ENCODE measurements around the gene TNNI3. TPM values are rescaled to one million over a fixed set of nuclear protein-coding genes. Genes with fewer than 3 reads are reported as not detected.
"Not testable (repeated sequence)": the region's sequence is repeated elsewhere in the genome, so short reads cannot be mapped to it uniquely, and the experiment has no call there.

TNNI3 gene
- 7,865 TPM for total RNA-seq
- long read RNA-seq, transcript TNNI3-207 (5 exons, 669 nt) = minor isoform, 12 of 5,476 reads
- long read RNA-seq, transcript TNNI3-208 (2 exons, 525 nt) = minor isoform, 7 of 5,476 reads
- long read RNA-seq, transcript TNNI3-202 (4 exons, 699 nt) = major isoform, 64 of 5,476 reads
- long read RNA-seq, partial matches to known transcripts = 5,083 of 5,476 reads
- long read RNA-seq, other reads (novel, unspliced or antisense) = 310 of 5,476 reads

DNA sequence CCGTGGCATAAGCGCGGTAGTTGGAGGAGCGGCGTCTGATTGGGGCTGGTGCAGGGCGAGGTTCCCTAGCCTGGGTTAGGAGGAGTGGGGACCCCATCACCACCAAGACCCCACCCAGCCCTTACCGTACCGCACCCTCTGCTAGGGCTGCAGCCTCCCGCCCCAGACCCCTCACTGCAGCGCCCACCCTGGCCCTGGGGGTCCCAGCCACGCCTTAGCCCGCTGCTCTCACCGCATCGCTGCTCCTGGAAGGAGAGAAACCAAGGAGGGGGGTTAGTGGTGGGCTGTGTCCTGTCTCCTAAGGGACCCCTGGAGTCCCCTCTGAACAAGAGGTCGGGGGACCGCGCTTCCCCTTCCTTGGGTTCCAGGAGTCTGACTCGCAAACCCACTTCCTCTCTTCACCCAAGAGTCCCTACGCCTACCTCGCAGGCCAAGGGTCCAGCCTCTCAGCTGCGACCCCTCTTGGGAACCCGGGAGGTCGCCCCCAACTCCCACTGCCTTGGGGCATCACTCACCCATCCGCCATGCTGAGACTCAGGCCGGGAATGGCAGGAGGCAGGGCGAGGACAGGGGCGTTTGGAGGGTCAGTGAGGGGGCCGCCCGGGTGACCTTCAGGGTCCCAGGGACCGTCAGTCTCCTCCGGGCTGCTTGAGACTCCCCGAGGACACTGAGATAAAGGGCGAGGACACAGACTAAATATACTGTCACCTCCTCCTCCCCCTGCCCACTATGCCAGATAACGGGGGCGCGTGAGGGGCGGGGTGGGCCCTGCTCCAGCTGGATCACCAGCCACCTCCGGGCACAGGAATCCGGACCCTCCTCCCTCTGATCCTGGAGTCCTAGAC is at the start of gene TNNI3:
TNNI3 (minus strand) TSS at position 669 of the 845 bp plus-strand sequence; CDS start at position 526, 143 bp downstream.
- intact Hi-C loops (cut with DNase I) = no loop called here

DNA sequence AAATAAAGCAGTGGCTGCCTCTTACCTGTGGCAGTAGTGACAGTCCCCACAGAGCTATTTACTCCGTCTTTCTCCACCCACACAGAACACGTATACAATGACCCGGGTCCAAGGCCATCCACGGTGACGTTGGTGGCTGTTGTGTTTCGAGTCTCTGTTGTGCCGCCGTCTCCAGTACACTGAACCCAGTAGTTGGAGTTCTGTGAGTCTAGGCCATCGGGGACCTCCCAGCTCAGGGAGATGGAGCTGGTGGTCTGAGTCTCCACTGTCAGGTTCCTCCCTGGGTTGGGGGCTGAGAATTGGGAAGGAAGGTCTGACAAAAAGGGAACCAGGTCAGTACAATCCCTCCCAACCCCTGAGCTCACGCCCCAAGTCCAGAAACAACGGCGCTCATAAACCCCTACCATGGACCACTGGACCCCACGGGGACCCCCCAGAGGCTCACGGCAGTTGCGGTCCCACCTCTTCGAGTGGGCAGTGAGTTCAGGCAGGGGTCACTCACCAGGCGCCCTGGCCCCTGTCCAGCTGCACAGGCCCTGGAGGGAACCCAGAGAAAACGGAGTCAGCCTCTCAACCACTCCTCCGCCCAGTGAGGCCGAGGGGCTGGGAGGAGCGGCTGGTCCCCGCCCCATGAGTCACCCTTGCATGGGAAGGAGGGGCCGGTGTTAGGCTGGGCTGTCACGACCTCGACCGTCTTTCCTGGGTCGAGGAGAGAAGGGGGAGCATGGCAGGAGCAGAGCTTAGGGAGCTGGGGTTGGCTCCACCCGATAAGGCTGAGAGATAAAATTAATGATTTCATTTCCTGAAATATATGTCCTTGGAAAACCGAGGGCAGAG is 49.4 kb upstream of the TNNI3 start:
- DNase-seq (ENCODE audit: low spot score) = peak; percentile 89

More for the DNA sequence above, at the start of gene TNNI3:
- DNase-seq (ENCODE audit: low spot score) = peak; percentile 87

DNA sequence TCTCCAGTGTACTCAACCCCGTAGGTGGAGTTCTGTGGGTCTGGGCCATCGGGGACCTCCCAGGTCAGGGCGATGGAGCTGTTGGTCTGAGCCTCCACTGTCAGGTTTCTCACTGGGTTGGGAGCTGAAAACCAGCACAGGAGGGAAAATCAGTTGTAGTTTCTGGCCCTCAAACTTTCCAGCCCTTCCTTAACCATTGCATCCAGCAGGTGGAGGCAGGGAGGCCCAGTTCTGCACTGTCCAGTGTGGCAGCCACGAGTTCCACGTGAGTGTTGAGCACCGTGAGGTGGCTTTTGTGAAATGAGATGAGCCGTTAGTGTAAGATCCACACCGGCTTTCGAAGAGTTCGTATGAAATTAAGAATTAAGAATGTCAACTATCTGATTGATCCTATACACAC is 44.7 kb upstream of the TNNI3 start:
- intact Hi-C loops (cut with DNase I); DNase-seq (ENCODE audit: low spot score): not testable (repeated sequence)

More for the DNA sequence above, 49.4 kb upstream of the TNNI3 start:
- intact Hi-C loops (cut with DNase I) = no loop called here

DNA sequence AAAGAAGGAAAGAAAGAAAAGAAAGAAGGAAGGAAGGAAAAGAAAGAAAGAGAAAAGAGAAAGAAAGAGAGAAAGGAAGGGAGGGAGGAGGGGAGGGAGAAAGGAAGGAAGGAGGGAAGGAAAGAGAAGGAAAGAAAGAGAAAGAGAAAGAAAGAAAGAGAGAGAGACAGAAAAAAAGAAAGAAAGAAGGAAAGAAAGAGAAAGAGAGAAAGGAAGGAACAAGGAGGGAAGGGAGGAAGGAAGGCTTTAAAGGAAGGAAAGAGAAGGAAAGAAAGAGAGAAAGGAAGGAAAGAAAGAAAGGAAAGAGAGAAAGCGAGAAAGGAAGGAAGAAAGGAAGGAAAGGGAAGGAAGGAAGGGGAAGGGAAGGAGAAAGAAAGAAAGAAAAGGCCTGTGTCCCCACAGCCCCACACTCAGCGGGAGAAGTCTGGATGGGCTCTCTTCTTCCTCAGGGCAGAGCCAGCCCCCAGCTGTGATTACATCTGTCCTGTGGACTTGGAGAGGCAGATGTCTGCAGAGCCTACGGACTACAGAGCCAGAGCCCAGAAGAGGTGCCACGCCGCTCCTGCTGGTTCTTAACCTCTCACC is 42.2 kb upstream of the TNNI3 start:
- intact Hi-C loops (cut with DNase I) = no loop called here
- no peak for DNase-seq (ENCODE audit: low spot score)

DNA sequence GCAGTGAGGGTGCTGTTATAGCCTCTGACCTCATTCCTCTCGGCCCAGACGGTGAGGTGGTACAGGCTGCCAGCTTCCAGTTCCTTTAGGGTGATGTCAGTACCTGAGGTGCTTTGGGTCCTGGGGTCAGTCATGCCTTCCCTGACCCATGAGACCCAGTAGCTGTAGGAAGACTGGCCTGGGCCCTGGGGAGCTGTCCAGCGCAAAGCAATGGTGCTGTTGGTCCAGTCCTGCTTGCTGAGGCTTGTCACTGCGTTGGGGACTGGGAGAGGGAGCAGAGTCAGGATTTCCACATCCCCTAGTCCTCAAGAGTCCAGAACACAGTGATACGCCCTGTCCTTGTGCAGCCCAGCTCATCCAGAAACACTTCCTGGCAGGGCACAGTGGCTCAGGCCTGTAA is 41.1 kb upstream of the TNNI3 start:
- intact Hi-C loops (cut with DNase I) = no loop called here
- DNase-seq (ENCODE audit: low spot score) = no peak

DNA sequence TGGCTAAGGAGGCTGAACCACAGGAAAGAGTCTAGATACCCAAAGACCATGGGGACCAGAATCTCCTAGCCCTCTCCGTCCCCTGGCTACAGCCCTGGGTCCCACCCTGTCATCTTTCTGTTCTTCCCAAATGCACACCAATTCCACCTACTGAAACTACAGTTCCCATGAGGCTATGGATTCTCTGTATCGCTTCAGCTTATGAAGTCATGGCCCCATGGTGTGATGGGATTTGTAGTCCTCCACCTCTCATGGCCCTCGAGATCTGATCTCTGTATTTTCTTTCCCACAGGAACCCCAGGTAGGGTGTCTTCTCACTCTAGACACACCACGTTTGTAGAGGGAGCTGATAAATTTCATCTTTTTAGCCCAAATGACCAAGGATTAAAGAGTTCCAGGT is 40.0 kb upstream of the TNNI3 start:
- intact Hi-C loops (cut with DNase I) = no loop called here
- DNase-seq (ENCODE audit: low spot score) = no peak

DNA sequence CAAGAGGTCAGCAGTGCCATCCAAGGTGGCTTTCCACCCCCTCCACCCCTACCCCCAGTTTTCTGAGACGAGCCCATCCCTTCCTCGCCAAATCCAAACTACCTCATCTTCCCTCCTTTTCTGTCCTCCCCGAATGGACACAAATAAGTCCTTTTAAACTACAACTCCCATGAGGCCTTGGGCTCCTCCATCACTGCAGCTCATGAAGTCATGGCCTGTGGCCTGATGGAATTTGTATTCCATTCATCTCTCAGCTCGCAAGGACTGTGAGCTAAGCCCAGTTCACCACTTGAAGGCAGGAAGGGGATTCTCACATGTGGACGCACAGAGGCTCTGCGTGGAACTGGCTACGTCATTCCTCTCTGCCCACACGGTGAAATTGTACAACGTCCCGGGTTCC is 39.3 kb upstream of the TNNI3 start:
- DNase-seq (ENCODE audit: low spot score) = no peak
- intact Hi-C loops (cut with DNase I) = no loop called here

DNA sequence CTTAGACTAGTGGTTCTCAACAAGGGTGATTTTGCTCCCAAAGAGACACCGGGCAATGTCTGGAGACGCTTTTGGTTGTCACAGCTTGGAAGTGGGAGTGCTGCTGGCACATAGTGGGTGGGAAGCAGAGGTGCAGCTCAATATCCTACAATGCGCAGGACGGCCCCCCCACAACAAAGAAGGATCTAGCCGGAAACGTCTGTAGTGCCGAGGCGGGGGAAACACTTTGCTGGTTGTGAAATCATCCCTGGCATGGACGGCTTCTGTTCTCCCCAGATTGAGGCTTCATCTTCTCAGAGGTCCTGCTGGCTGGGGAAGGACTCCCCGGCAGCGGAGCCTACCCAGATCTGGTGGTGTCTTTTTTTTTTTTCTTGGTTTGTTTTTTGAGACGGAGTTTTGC is 35.9 kb upstream of the TNNI3 start:
- intact Hi-C loops (cut with DNase I) = no loop called here
- DNase-seq (ENCODE audit: low spot score) = no peak

DNA sequence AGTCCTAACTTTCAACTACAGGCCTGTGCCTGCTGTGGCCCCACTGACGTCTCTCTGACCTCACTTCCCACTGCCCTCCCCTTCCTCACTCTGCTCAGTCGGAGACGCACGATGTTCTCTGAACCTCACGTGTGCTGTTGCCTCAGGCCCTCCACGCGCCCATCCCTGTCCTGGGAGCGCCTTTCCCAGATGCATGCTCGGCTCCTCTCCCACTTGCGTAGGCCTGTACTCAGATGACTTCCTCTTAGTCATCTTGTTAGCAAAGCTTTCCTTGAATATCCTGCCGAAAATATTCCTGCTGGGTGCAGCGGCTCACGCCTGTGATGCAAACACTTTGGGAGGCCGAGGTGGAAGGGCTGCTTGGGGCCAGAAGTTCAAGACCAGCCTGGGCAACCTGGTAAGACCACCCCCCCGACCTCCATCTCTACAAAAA is 31.9 kb upstream of the TNNI3 start:
- intact Hi-C loops (cut with DNase I) = no loop called here
- DNase-seq (ENCODE audit: low spot score) = no peak

DNA sequence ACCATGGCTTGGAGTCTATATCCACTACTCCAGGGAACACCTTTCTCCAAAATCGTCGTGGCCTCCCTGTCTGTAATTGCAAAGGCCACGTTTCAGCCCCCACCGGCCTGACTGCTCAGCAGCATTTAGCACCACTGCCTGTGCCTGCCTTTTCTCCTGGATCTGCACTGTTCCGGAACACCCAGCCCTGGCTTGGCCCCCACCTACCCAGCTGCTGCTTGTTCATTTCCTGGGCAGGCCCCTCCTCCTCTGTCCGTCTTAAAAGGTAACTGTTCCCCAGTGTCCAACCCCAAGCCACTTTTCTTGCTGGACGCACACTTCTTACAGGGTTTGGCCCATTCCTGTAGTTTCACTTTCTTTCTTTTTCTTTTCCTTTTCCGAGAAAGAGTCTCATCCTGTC is 31.1 kb upstream of the TNNI3 start:
- intact Hi-C loops (cut with DNase I) = no loop called here
- no peak for DNase-seq (ENCODE audit: low spot score)

DNA sequence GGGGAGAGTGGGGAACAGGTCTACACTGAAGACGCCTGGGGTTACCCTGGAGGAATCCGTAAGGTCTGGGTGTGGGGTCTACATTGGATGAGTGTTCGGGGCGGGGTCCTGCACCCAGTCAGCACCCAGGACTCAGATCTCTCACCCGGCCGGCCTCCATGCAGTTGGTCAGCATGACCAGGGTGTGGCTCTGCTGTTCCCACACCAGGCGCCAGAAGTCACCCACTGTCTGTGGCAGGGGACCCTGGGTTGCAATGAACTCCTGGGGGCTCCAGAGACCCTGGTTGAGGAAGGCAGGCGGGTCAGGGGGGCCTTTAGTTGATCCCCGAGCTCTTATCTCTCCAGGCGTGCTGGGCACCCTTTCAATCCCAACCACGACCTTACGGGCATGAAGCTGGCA is 28.5 kb upstream of the TNNI3 start:
- DNase-seq (ENCODE audit: low spot score) = no peak
- intact Hi-C loops (cut with DNase I) = no loop called here

DNA sequence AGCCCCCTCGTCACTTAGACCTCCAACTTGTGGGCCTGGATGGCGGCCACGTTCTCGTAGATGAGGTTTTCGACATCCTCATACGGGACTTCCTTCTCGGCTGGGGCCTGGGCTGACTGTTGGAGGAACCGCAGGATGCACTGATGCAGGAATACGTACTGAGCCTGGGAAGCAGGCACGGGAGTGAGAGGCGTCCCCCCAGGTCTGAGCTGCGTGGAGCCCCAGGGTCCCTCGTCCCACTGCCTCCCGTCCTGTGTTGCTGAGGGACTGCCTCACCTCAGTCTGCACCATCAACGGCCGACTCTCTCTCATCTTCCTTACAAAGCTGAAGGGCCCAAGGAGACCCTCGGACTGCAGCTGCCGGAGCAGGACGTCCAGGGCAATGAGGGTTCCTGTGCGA is 24.2 kb upstream of the TNNI3 start:
- DNase-seq (ENCODE audit: low spot score) = no peak
- intact Hi-C loops (cut with DNase I) = no loop called here

DNA sequence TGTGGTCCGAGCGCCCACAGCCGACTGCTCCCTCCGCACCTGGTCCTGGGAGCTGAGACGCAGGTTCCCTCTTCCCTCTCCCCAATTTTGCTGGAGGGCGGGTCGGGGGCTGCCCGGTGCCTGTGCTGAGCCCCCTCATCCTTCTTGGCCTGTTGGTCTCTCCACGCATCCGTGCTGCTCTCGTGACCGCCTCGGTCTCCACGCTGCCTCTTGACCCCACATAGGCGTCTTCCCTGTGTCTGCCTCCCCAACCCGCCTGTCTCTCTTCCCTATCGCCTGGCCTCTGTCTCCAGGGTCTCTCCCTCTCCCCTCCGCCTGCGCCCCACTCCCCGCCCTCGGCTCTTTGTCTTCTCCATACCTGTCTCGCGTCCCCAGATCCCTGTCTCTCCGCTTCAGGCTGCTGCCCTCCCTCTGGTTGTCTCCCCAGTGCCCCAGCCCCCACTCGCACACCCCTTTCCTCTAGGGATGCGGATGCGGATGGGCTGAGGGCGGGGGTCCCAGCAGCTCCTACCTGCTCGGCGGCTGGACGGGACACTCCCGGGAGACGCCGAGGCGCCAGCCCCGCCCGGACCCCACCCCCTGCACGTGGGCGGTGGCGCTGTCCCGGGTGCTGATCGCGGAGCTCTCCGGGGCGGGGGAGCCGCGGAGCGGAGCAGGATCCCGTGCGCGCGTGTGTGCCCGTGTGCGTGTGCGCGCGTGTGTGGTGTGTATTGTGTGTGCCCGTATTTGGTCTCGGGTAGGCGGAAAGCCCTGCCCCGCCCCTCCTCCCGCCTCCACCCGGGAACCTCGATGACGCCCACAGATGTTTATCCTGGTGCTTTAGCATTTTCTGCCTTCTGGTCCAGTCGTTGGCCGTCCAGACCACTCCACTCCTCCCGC is 22.3 kb upstream of the TNNI3 start, which contains the start of gene SYT5:
SYT5 (minus strand) TSS at position 684 of the 879 bp plus-strand sequence. CDS start 1,248 bp downstream, outside the sequence.
- no peak for DNase-seq (ENCODE audit: low spot score)
- intact Hi-C loops (cut with DNase I) = no loop called here

DNA sequence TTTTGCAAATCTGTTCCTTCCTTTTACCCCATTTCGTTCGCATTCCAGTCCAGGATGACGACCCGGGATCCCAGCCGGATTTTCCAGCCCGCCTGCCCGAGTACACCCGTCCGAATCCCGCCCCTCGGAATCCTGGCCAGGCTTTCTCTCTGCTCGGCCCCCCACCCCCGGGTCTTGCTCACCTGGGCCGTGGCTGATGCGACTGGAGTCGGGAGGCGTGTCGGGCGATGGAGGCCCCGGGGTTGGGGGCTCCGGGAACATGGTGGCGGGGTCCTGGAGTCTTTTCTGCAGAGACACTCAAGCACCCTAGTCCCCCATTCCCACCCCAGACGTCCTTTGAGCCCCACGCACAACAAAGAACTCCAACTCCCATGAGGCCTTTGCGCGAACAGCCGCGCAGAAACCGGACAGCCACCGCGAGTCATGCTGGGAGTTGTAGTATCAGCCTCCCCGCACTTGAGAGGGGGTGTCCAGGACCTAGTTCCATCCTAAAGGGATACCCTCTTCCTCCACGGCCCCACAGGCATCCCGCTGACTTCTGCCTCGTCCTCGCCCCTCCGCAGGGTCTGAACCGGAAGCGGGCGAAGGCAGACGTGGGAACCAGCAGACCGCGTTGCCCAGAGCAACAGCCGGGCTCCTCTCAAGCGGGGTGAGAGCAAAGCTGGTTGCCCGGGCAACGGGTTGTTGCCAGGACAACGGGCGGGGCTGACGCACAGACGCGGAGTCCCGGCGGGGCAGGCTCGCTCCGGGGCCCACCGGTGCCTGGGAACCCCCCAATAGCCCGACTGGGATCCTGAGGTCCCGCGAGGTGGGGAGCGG is 21.5 kb upstream of the TNNI3 start:
- intact Hi-C loops (cut with DNase I) = no loop called here
- DNase-seq (ENCODE audit: low spot score) = no peak

DNA sequence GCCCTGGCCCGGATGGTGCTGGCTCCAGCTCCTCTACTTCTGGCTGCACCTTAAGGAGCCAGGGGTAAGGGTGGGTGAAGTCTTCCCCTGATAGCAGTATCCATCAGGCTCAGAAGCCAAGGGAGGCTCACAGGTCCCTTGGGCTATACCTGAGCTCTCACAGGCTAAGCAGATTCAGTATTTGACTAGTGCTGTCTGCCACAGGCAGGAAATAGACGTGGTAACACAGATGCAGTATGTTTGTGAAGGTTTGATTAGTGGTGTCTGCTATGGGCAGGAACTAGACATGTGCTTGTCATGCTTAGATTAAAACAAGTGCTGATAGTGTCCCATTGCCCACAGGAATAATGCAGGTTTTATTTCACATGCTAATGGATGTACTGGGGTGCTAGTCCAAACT is 18.5 kb upstream of the TNNI3 start:
- intact Hi-C loops (cut with DNase I) = no loop called here
- no peak for DNase-seq (ENCODE audit: low spot score)

DNA sequence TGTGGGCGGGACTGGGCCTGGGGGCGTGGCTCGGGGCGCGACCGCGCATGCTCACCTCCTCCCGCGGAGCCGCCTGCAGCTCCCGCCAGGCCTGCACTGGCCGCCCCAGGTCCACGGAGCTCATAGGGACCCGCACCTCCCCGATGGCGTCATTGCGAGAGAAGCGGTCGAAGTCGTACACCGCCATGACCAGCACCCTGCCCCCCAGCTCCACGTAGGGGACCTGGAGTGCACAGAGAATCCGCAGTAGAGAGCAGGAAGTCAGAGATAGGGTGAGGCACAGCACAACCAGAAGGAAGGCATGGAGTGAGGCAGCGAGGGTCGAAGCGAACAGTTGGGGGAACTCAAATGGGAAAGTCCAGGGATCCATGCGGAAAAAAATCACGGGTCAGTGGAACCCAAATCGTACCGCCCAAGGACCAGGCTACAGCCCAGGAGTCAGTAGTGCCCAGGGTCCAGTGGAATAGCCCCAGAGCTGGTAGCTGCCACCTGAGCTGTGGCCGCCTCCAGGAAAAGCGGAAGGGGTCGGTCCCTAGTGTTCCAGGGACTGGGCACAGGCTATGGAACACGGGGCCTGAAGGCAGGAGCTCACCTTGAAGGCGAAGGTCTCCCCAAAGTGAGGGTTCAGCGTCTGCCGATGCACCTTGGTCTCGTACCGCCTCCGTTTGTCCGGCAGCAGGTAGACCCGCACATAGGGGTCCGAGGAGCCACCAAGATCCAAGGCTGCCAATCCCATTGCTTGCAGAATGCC is 17.8 kb upstream of the TNNI3 start:
- intact Hi-C loops (cut with DNase I) = no loop called here
- no peak for DNase-seq (ENCODE audit: low spot score)

DNA sequence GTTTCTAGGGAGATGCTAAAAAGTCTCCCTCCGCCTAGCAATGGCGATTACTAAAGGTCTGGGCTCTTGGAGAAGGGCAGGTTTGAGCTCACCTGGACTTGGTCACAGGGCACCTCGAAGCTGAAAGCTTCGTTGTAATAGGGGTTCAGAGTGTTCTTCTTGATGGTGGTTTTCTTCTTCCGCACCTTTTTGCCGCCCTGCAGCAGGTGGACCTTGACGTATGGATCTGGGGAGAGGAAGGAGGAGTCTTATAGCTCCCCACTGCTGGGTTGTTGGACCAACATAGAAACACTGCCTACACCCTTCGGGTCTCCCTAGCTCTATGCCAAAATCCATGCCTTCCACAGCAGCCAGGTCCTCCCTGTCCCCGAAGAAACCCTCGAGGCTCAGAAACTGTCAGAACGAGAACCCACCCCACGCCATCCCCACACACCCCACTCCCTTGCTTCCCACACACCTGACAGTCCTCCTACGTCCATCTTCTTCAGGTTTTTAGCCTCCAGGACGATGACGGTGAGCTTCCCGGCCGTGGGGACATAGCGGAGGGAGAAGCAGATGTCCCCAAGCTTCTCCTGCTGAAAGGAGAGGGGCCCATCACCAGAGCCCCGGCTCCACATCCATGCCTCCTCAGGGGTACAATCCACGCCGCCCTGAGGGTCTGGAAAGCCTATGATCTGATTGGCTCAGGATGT is 17.0 kb upstream of the TNNI3 start:
- DNase-seq (ENCODE audit: low spot score) = no peak
- intact Hi-C loops (cut with DNase I) = no loop called here
